ENCODE measurements around the gene BMP8A. TPM values are rescaled to one million over a fixed set of nuclear protein-coding genes. Genes with fewer than 3 reads are reported as not detected.

BMP8A gene
- total and polyA plus RNA-seq, 7 experiments from 2014 or later = 0.12 to 0.19 TPM; not detected in 5

- POLR2A ChIA-PET = no interaction called here
- peaks cover 0 to 4% of the 10 kb centered on the region in 2 donors for H3K4me1 ChIP-seq (ENCODE audit: control insufficient read depth in 2 of 2, insufficient read depth in 2 of 2, low read length in 2 of 2)
- ATAC-seq (no peak), DNase-seq (no peak)
- H3K9me3 ChIP-seq (ENCODE audit: control insufficient read depth in 2 of 3, low read length in 3 of 3) = no peaks in the 10 kb centered on the region
- H3K27ac Mint-ChIP-seq = no peak overlapping the region
- H3K4me3 ChIP-seq (ENCODE audit: low read length) = no peak overlapping the region
- no peaks in the 10 kb centered on the region for H3K27me3 ChIP-seq (ENCODE audit: control insufficient read depth in 2 of 2, insufficient read depth in 2 of 2, low read length in 2 of 2)
- peaks cover 0 to 32% (median 17%) of the 10 kb centered on the region in 5 donors for H3K36me3 Mint-ChIP-seq
- H3K9me3 Mint-ChIP-seq = no peaks in the 10 kb centered on the region
- peaks cover 0 to 7% (median 0%) of the 10 kb centered on the region in 7 donors for H3K4me1 Mint-ChIP-seq
- H3K36me3 ChIP-seq (ENCODE audit: control insufficient read depth in 2 of 3, insufficient read depth in 3 of 3, low read length in 3 of 3) = peaks cover 0 to 48% (median 0%) of the 10 kb centered on the region in 3 experiments
- intact Hi-C loops (cut with micrococcal nuclease) = no loop called here
- H3K4me3 Mint-ChIP-seq = no peak overlapping the region
- H3K27me3 Mint-ChIP-seq = no peaks in the 10 kb centered on the region
- no peak overlapping the region for H3K27ac ChIP-seq (ENCODE audit: low read depth, low read length)
- CTCF ChIA-PET = no interaction called here
Measured at GRCh38 chr1:39528082-39528481, 36.6 kb downstream of the BMP8A start.

GRCh38 chr1:39529901-39530535 lies 38.6 kb downstream of the BMP8A start:
- intact Hi-C loops (cut with micrococcal nuclease) = no loop called here
- Histone ChIP-seq H3K4me3 (ENCODE audit: low read length) (no peak overlapping the region), H3K9me3 (ENCODE audit: control insufficient read depth in 2 of 3, low read length in 3 of 3) (no peaks in the 10 kb centered on the region), H3K4me1 (ENCODE audit: control insufficient read depth in 2 of 2, insufficient read depth in 2 of 2, low read length in 2 of 2) (peaks cover 0 to 4% of the 10 kb centered on the region in 2 donors), H3K27me3 (ENCODE audit: control insufficient read depth in 2 of 2, insufficient read depth in 2 of 2, low read length in 2 of 2) (no peaks in the 10 kb centered on the region), H3K27ac (ENCODE audit: low read depth, low read length) (no peak overlapping the region), H3K36me3 (ENCODE audit: control insufficient read depth in 2 of 3, insufficient read depth in 3 of 3, low read length in 3 of 3) (peaks cover 0 to 41% (median 0%) of the 10 kb centered on the region in 3 experiments)
- Mint-ChIP-seq H3K4me1 (peaks cover 0 to 7% (median 0%) of the 10 kb centered on the region in 7 donors), H3K27ac (peak overlapping the region in 1 of 9 donors; percentile 72), H3K9me3 (no peaks in the 10 kb centered on the region), H3K36me3 (peaks cover 0 to 33% (median 17%) of the 10 kb centered on the region in 5 donors), H3K4me3 (no peak overlapping the region), H3K27me3 (no peaks in the 10 kb centered on the region)
- POLR2A ChIA-PET = no interaction called here
- CTCF ChIA-PET = no interaction called here
- DNase-seq = no peak
- ATAC-seq = no peak

- H3K27me3 ChIP-seq (ENCODE audit: control insufficient read depth in 2 of 2, insufficient read depth in 2 of 2, low read length in 2 of 2) = no peaks in the 10 kb centered on the region
- ATAC-seq (no peak), DNase-seq (no peak)
- H3K4me3 Mint-ChIP-seq = no peak overlapping the region
- peaks cover 0 to 42% (median 17%) of the 10 kb centered on the region in 5 donors for H3K36me3 Mint-ChIP-seq
- no peak overlapping the region for H3K27ac ChIP-seq (ENCODE audit: low read depth, low read length)
- H3K27ac Mint-ChIP-seq = no peak overlapping the region
- H3K36me3 ChIP-seq (ENCODE audit: control insufficient read depth in 2 of 3, insufficient read depth in 3 of 3, low read length in 3 of 3) = peaks cover 0 to 38% (median 0%) of the 10 kb centered on the region in 3 experiments
- ChIA-PET CTCF (no interaction called here), POLR2A (no interaction called here)
- no peak overlapping the region for H3K4me3 ChIP-seq (ENCODE audit: low read length)
- no peaks in the 10 kb centered on the region for H3K4me1 ChIP-seq (ENCODE audit: control insufficient read depth in 2 of 2, insufficient read depth in 2 of 2, low read length in 2 of 2)
- no peaks in the 10 kb centered on the region for H3K9me3 Mint-ChIP-seq
- H3K27me3 Mint-ChIP-seq = no peaks in the 10 kb centered on the region
- H3K9me3 ChIP-seq (ENCODE audit: control insufficient read depth in 2 of 3, low read length in 3 of 3) = no peaks in the 10 kb centered on the region
- H3K4me1 Mint-ChIP-seq = peaks cover 0 to 2% (median 0%) of the 10 kb centered on the region in 7 donors
- intact Hi-C loops (cut with micrococcal nuclease) = no loop called here
Measured at GRCh38 chr1:39531526-39531925, 40.1 kb downstream of the BMP8A start.

GRCh38 chr1:39533442-39533841 lies 42.0 kb downstream of the BMP8A start:
- Mint-ChIP-seq H3K27me3 (no peaks in the 10 kb centered on the region), H3K27ac (no peak overlapping the region), H3K4me1 (peaks cover 0 to 2% (median 0%) of the 10 kb centered on the region in 7 donors), H3K9me3 (no peaks in the 10 kb centered on the region), H3K4me3 (no peak overlapping the region), H3K36me3 (peaks cover 0 to 43% (median 11%) of the 10 kb centered on the region in 5 donors)
- H3K27me3 ChIP-seq (ENCODE audit: control insufficient read depth in 2 of 2, insufficient read depth in 2 of 2, low read length in 2 of 2) = no peaks in the 10 kb centered on the region
- H3K9me3 ChIP-seq (ENCODE audit: control insufficient read depth in 2 of 3, low read length in 3 of 3) = no peaks in the 10 kb centered on the region
- ATAC-seq = no peak
- H3K4me1 ChIP-seq (ENCODE audit: control insufficient read depth in 2 of 2, insufficient read depth in 2 of 2, low read length in 2 of 2) = no peaks in the 10 kb centered on the region
- POLR2A ChIA-PET = no interaction called here
- H3K27ac ChIP-seq (ENCODE audit: low read depth, low read length) = no peak overlapping the region
- intact Hi-C loops (cut with micrococcal nuclease) = no loop called here
- CTCF ChIA-PET = interaction anchor here (0.8 kb wide), 1 partner anchor 87 kb away, joined by 5 read pairs; no protein-coding TSS in a partner anchor
- peaks cover 0 to 21% (median 0%) of the 10 kb centered on the region in 3 experiments for H3K36me3 ChIP-seq (ENCODE audit: control insufficient read depth in 2 of 3, insufficient read depth in 3 of 3, low read length in 3 of 3)
- no peak overlapping the region for H3K4me3 ChIP-seq (ENCODE audit: low read length)
- DNase-seq = no peak

DNA sequence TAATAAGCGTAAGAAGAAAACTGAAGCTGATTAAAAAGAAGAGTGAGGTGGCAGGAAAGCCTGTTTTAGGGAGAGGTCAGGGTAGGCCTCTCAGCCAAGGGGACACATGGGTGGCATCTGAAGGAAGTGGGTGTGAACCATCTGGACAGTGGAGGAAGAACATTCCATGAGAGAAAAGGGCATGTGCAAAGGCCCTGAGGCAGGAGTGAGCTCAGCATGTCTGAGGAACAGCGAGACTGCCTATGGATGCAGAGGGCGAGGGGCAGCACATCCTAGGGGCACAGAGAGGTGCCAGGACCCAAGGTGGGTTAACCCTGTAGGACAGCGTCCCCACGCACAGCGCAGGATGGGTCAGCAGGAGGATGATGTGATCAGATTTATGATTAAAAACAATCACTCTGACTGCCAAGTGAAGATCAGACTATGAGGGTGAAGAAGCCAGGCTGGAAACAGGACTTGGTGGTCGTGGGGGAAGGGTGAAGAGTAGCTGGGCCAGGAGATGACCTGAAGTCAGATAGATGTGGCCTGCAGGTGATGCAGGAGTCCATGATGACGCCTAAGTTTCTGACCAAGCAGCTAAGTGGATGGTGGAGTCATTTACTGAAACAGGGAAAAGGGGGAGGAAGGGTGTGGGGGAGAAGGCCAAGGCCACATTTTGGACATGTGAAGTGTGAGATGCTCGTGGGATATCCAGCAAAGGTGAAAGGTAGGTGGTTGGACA lies 47.3 kb downstream of the BMP8A start:
- peaks cover 5 to 52% (median 11%) of the 10 kb centered on the region in 5 donors for H3K36me3 Mint-ChIP-seq
- peaks cover 0 to 10% (median 0%) of the 10 kb centered on the region in 7 donors for H3K4me1 Mint-ChIP-seq
- no peak overlapping the region for H3K27ac ChIP-seq (ENCODE audit: low read depth, low read length)
- intact Hi-C loops (cut with micrococcal nuclease) = loop anchor here (1.0 to 5.0 kb wide), 5 partner anchors 280 to 440 kb away; no protein-coding TSS in a partner anchor
- H3K9me3 Mint-ChIP-seq = no peaks in the 10 kb centered on the region
- no peaks in the 10 kb centered on the region for H3K27me3 ChIP-seq (ENCODE audit: control insufficient read depth in 2 of 2, insufficient read depth in 2 of 2, low read length in 2 of 2)
- H3K4me3 Mint-ChIP-seq = no peak overlapping the region
- peak overlapping the region in 2 of 9 donors; percentile 26 to 30 for H3K27ac Mint-ChIP-seq
- ChIA-PET POLR2A (interaction anchor here (0.5 to 0.6 kb wide), 2 partner anchors 410 to 766 kb away, joined by 3 read pairs; no protein-coding TSS in a partner anchor), CTCF (interaction anchor here (0.5 to 3.8 kb wide), 8 partner anchors 11 to 1715 kb away, joined by 3 to 27 read pairs (median 4); partner anchors contain the start of gene BMP8A)
- no peak overlapping the region for H3K4me3 ChIP-seq (ENCODE audit: low read length)
- H3K27me3 Mint-ChIP-seq = no peaks in the 10 kb centered on the region
- DNase-seq (no peak), ATAC-seq (no peak)
- H3K4me1 ChIP-seq (ENCODE audit: control insufficient read depth in 2 of 2, insufficient read depth in 2 of 2, low read length in 2 of 2) = no peaks in the 10 kb centered on the region
- no peaks in the 10 kb centered on the region for H3K9me3 ChIP-seq (ENCODE audit: control insufficient read depth in 2 of 3, low read length in 3 of 3)
- H3K36me3 ChIP-seq (ENCODE audit: control insufficient read depth in 2 of 3, insufficient read depth in 3 of 3, low read length in 3 of 3) = peaks cover 0 to 25% (median 0%) of the 10 kb centered on the region in 3 experiments

GRCh38 chr1:39539252-39539790 lies 47.9 kb downstream of the BMP8A start:
- Mint-ChIP-seq H3K9me3 (no peaks in the 10 kb centered on the region), H3K4me1 (peaks cover 0 to 10% (median 0%) of the 10 kb centered on the region in 7 donors), H3K27me3 (no peaks in the 10 kb centered on the region), H3K36me3 (peaks cover 5 to 51% (median 11%) of the 10 kb centered on the region in 5 donors), H3K4me3 (no peak overlapping the region), H3K27ac (peak overlapping the region in 2 of 9 donors; percentile 26 to 30)
- ChIA-PET POLR2A (interaction anchor here (0.6 kb wide), 1 partner anchor 766 kb away, joined by 3 read pairs; no protein-coding TSS in a partner anchor), CTCF (interaction anchor here (0.5 to 3.8 kb wide), 7 partner anchors 10 to 1716 kb away, joined by 3 to 27 read pairs (median 5); partner anchors contain the start of gene BMP8A)
- DNase-seq (peak in 7 of 9 donors; percentile 14 to 43 (median 39)), ATAC-seq (peak; percentile 77)
- H3K27ac ChIP-seq (ENCODE audit: low read depth, low read length) = no peak overlapping the region
- H3K4me3 ChIP-seq (ENCODE audit: low read length) = no peak overlapping the region
- intact Hi-C loops (cut with micrococcal nuclease) = loop anchor here (1.0 to 5.0 kb wide), 5 partner anchors 281 to 441 kb away; no protein-coding TSS in a partner anchor
- H3K27me3 ChIP-seq (ENCODE audit: control insufficient read depth in 2 of 2, insufficient read depth in 2 of 2, low read length in 2 of 2) = no peaks in the 10 kb centered on the region
- peaks cover 0 to 25% (median 0%) of the 10 kb centered on the region in 3 experiments for H3K36me3 ChIP-seq (ENCODE audit: control insufficient read depth in 2 of 3, insufficient read depth in 3 of 3, low read length in 3 of 3)
- H3K9me3 ChIP-seq (ENCODE audit: control insufficient read depth in 2 of 3, low read length in 3 of 3) = no peaks in the 10 kb centered on the region
- no peaks in the 10 kb centered on the region for H3K4me1 ChIP-seq (ENCODE audit: control insufficient read depth in 2 of 2, insufficient read depth in 2 of 2, low read length in 2 of 2)
